Transverse colon (tissue), 3 donors: ENCODE results near the gene NEO1.

Experiments used
- CTCF ChIP-seq, 5 experiments: fragments of 200-600 bp in 3 of 5; fragments of 450-650 bp in 2 of 5; sonication (generic) in 3 of 5; IDR thresholded peaks; 1 replicate in 2 of 5; 2 replicates in 3 of 5; pipeline ENCODE4 v1.5.1; 2016 to 2017; ENCODE audit warnings: antibody characterized with exemption in 5 of 5, inconsistent platforms in 3 of 5, mild to moderate bottlenecking in 2 of 5, moderate library complexity in 1 of 5
- POLR2A ChIP-seq: fragments of 450-650 bp; IDR thresholded peaks from one replicate; pipeline ENCODE4 v1.6.1; 2016; ENCODE audit warnings: antibody characterized with exemption, mild to moderate bottlenecking, moderate library complexity

DNA sequence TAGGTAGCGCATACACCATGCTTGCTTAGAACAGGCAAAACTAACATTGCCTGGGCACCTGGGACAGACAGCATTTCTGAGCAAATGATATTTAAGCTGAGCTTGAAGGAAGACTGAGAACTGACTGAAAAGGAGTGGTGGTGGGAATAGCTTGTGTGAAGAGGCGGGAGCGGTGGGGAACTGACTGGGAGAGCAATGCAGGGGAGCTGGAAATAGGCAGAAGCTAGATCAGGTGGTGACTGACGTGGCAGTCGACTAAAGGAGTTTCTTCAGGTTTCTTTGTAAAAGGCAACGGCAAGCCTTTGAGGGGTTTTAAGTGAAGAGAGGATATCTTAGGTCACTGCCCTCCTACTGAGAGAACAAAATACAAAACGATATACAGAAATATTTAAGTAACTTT, 61.8 kb downstream of the NEO1 start:
- TF ChIP-seq CTCF (IDR thresholded peaks at IDR 0.05) (no peak), POLR2A (no peak)
